ENCODE results near the gene FGF6.

DNA sequence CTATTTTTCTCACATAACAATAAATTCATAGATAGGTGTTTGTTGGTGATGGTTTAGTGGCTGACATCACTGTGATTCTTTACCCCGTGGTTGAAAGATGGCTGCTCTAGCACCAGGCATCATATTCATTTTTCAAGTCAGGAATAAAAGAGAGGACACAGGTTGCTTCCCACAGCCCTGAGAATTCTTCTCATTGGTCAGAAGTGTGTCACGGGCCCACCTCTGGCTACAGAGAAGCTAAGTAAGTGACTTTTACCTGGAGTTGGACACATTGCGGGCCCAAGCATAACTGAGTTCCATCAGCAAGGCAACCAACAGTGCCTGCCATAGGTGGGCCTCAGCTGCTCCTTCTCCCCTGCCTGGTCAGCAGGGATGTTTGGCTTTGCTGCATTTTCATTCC, 38.5 kb downstream of the FGF6 start:
- TF ChIP-seq, protein P1, sequence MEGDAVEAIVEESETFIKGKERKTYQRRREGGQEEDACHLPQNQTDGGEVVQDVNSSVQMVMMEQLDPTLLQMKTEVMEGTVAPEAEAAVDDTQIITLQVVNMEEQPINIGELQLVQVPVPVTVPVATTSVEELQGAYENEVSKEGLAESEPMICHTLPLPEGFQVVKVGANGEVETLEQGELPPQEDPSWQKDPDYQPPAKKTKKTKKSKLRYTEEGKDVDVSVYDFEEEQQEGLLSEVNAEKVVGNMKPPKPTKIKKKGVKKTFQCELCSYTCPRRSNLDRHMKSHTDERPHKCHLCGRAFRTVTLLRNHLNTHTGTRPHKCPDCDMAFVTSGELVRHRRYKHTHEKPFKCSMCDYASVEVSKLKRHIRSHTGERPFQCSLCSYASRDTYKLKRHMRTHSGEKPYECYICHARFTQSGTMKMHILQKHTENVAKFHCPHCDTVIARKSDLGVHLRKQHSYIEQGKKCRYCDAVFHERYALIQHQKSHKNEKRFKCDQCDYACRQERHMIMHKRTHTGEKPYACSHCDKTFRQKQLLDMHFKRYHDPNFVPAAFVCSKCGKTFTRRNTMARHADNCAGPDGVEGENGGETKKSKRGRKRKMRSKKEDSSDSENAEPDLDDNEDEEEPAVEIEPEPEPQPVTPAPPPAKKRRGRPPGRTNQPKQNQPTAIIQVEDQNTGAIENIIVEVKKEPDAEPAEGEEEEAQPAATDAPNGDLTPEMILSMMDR (IDR thresholded peaks at IDR 0.05) = no peak
- no peak for TF ChIP-seq POLR2A (IDR thresholded peaks at IDR 0.05)

Measured in uterus (tissue), 2 donors.